ENCODE results near the gene NHLRC4. TPM values are rescaled to one million over a fixed set of nuclear protein-coding genes. Genes with fewer than 3 reads are reported as not detected.

Gene NHLRC4
- total and polyA plus RNA-seq, 2 of the 8 experiments (the other 6 are each of a cell fraction or from before 2014, with no cell fraction given): 0.60 to 0.76 TPM

DNA sequence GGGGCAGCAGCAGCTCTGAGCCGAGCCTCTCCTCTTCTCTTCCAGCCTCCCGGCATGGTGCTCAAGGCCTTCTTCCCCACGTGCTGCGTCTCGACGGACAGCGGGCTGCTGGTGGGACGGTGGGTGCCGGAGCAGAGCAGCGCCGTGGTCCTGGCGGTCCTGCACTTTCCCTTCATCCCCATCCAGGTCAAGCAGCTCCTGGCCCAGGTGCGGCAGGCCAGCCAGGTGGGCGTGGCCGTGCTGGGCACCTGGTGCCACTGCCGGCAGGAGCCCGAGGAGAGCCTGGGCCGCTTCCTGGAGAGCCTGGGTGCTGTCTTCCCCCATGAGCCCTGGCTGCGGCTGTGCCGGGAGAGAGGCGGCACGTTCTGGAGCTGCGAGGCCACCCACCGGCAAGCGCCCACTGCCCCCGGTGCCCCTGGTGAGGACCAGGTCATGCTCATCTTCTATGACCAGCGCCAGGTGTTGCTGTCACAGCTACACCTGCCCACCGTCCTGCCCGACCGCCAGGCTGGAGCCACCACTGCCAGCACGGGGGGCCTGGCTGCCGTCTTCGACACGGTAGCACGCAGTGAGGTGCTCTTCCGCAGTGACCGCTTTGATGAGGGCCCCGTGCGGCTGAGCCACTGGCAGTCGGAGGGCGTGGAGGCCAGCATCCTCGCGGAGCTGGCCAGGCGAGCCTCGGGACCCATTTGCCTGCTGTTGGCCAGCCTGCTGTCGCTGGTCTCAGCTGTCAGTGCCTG is 7.4 kb downstream of the NHLRC4 start:
- no peak overlapping the region for H2BK12ac ChIP-seq (ENCODE audit: low read depth, low read length)
- H3K56ac ChIP-seq (replicated peaks; ENCODE audit: insufficient read length, low read depth, low read length): no peak overlapping the region
- no peak overlapping the region for H3K4me2 ChIP-seq (ENCODE audit: insufficient read depth in 1 of 2, low read depth in 2 of 2, low read length in 2 of 2)
- no peak overlapping the region for H2AFZ ChIP-seq (ENCODE audit: low read length)
- no peak overlapping the region for H2AK5ac ChIP-seq (ENCODE audit: low read depth, low read length)
- no peak overlapping the region for H3K27ac ChIP-seq (ENCODE audit: low read depth, low read length)
- no peaks in the 10 kb centered on the region for H3K9me3 ChIP-seq (ENCODE audit: insufficient read depth in 2 of 2, low read depth in 1 of 2, low read length in 1 of 2)
- no peak overlapping the region for H2BK20ac ChIP-seq (ENCODE audit: low read length)
- peaks cover 7% of the 10 kb centered on the region; the same call in 1 of the 2 replicates for H3K23me2 ChIP-seq (ENCODE audit: low read depth, low read length)
- H3K23ac ChIP-seq (ENCODE audit: insufficient read length): no peak overlapping the region
- no peak for TF ChIP-seq GTF2F1 (IDR thresholded peaks at IDR 0.05; ENCODE audit: borderline replicate concordance, low read depth, low read length)
- no peak for TF ChIP-seq EP300 (IDR thresholded peaks at IDR 0.05; ENCODE audit: borderline replicate concordance in 1 of 2, low read depth in 2 of 2, low read length in 2 of 2)
- TF ChIP-seq, protein P1, sequence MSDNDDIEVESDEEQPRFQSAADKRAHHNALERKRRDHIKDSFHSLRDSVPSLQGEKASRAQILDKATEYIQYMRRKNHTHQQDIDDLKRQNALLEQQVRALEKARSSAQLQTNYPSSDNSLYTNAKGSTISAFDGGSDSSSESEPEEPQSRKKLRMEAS (IDR thresholded peaks at IDR 0.05): no peak
- TF ChIP-seq PHF8 (conservative IDR thresholded peaks at IDR 0.05; ENCODE audit: low read depth, low read length): no peak
- no peak for TF ChIP-seq KDM4A (IDR thresholded peaks at IDR 0.05; ENCODE audit: low read depth, low read length, severe bottlenecking)
- no peak for TF ChIP-seq SRF (IDR thresholded peaks at IDR 0.05; ENCODE audit: low read depth, low read length)
- TF ChIP-seq RFX5 (IDR thresholded peaks at IDR 0.05; ENCODE audit: borderline replicate concordance, low read depth, low read length): no peak
- H3K4ac ChIP-seq (replicated peaks; ENCODE audit: insufficient read length, low read depth, low read length): no peak overlapping the region
- no peaks in the 10 kb centered on the region for H3K27me3 ChIP-seq (replicated peaks in 1 of 4; ENCODE audit: control insufficient read depth in 3 of 4, extremely low read depth in 1 of 4, insufficient read depth in 3 of 4, low read length in 3 of 4)
- peaks cover 0 to 18% of the 10 kb centered on the region in 2 experiments for H4K20me1 ChIP-seq (replicated peaks in 1 of 2; ENCODE audit: control insufficient read depth in 1 of 2, insufficient read depth in 2 of 2, low read length in 2 of 2)
- ChIA-PET POLR2A (ENCODE audit: partially characterized antibody) (interaction anchor here (0.6 to 3.0 kb wide), 7 partner anchors 11 to 77 kb away, joined by 3 to 9 read pairs (median 3); no protein-coding TSS in a partner anchor), CTCF (ENCODE audit: partially characterized antibody) (interaction anchor here (0.7 to 1.1 kb wide), 4 partner anchors 15 to 50 kb away, joined by 3 to 4 read pairs (median 3); no protein-coding TSS in a partner anchor)
- peaks cover 0 to 3% (median 1%) of the 10 kb centered on the region in 4 experiments; a peak in 4 of 7 replicates for H3K4me1 ChIP-seq (replicated peaks in 1 of 4; ENCODE audit: control insufficient read depth in 3 of 4, insufficient read depth in 4 of 4, low read length in 3 of 4)
- no peak overlapping the region for H2BK15ac ChIP-seq (ENCODE audit: low read length)
- no peak overlapping the region for H4K8ac ChIP-seq (ENCODE audit: extremely low read depth, insufficient read depth, low read length)
- no peak overlapping the region for H3K4me3 ChIP-seq (ENCODE audit: extremely low read depth in 1 of 4, insufficient read depth in 2 of 4, low read depth in 3 of 4, low read length in 4 of 4)
- no peaks in the 10 kb centered on the region; the same call in none of the 2 replicates for H3K79me1 ChIP-seq (ENCODE audit: low read depth, low read length)
- no peak overlapping the region for H4K91ac ChIP-seq (replicated peaks; ENCODE audit: insufficient read length, low read length)
- peaks cover 0 to 14% (median 0%) of the 10 kb centered on the region in 4 experiments; a peak in 3 of 8 replicates for H3K36me3 ChIP-seq (ENCODE audit: control insufficient read depth in 2 of 4, insufficient read depth in 4 of 4, low read length in 3 of 4)
- FAIRE-seq (no peak), DNase-seq (ENCODE audit: low read depth in 1 of 2, low spot score in 2 of 2) (no peak)
- no peak overlapping the region for H3K18ac ChIP-seq (ENCODE audit: extremely low read depth, low read length)
- no peak overlapping the region for H3K9ac ChIP-seq (replicated peaks in 1 of 4; ENCODE audit: extremely low read depth in 1 of 4, low read depth in 3 of 4, low read length in 3 of 4)
- no peak overlapping the region for H2BK5ac ChIP-seq (ENCODE audit: low read depth, low read length)
- H3K14ac ChIP-seq (ENCODE audit: insufficient read length): no peak overlapping the region
- H3K79me2 ChIP-seq (ENCODE audit: control insufficient read depth in 1 of 2, insufficient read depth in 2 of 2, low read length in 2 of 2): peaks cover 0 to 9% of the 10 kb centered on the region in 2 experiments; a peak in 1 of 4 replicates
- WGBS, 2 experiments (ENCODE audit: extremely low coverage in 1 of 2, insufficient coverage in 1 of 2, insufficient read length in 1 of 2, insufficient replicate concordance in 2 of 2, low coverage in 1 of 2, low lambda C conversion rate in 2 of 2, missing lambda C conversion rate in 1 of 2): 95% methylated on average over 41 of the region's 46 CpGs; no CpG with 5 or more reads in 1 of the 2 experiments
- no peak overlapping the region for H4K5ac ChIP-seq (ENCODE audit: insufficient read length, low read depth, low read length)
- H2BK120ac ChIP-seq (replicated peaks; ENCODE audit: low read depth, low read length): no peak overlapping the region

All from H1 (cell line).